ENCODE results near the gene SLC39A9. TPM values are rescaled to one million over a fixed set of nuclear protein-coding genes. Genes with fewer than 3 reads are reported as not detected.

SLC39A9 gene
- total and polyA plus RNA-seq, 2 of the 4 experiments (the other 2 are of a cell fraction): 41.4 to 168 TPM

DNA sequence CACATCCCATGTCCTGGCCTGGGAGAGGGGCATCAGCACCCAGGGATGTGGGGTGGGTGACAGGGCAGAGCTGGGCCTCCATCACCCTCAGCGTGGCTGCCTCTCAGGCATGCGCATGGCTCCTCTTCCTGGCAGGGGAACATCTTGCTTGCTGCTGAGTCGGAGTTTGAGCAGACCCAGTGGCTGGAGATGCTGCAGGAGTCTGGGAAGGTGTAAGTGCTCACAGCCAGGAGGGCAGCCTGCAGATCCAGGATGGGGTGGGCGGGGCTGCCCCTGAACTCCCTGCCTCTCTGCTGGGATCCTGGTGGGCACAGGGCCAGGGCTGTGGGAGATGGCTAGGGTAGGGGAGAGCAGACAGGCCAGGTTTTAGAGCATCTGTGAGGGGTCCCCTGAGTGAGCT lies 102.2 kb downstream of the SLC39A9 start:
- Histone ChIP-seq H3K9ac (ENCODE audit: low read depth, low read length) (no peak overlapping the region), H4K20me1 (ENCODE audit: insufficient read depth, low read length) (no peaks in the 10 kb centered on the region), H3K9me3 (ENCODE audit: control insufficient read depth, insufficient read depth, low read length) (no peaks in the 10 kb centered on the region), H3K9me1 (ENCODE audit: insufficient read depth, low read length) (0 out of 2 replicates have a peak, but pooled peaks cover 3% of the 10 kb centered on the region), H2BK20ac (ENCODE audit: low read depth, low read length) (no peak overlapping the region), H4K8ac (ENCODE audit: low read depth in 2 of 2, low read length in 2 of 2) (no peak overlapping the region), H2AK9ac (replicated peaks; ENCODE audit: low read depth, low read length, poor library complexity) (no peak overlapping the region), H3K4ac (ENCODE audit: low read depth, low read length) (no peak overlapping the region), H3K79me1 (ENCODE audit: low read depth in 1 of 2, low read length in 2 of 2) (no peaks in the 10 kb centered on the region), H3K18ac (ENCODE audit: low read depth, low read length) (no peak overlapping the region), H2BK15ac (ENCODE audit: low read depth, low read length) (no peak overlapping the region), H3K36me3 (ENCODE audit: control insufficient read depth, insufficient read depth, low read length) (no peaks in the 10 kb centered on the region), H2BK5ac (ENCODE audit: low read depth, low read length, poor library complexity, severe bottlenecking) (no peak overlapping the region), H2BK120ac (ENCODE audit: low read depth, low read length) (no peak overlapping the region), H3K27ac (ENCODE audit: insufficient read depth, low read length) (no peak overlapping the region), H4K5ac (ENCODE audit: low read depth, low read length) (no peak overlapping the region), H3K27me3 (ENCODE audit: control insufficient read depth, insufficient read depth, low read length) (peaks cover 48% of the 10 kb centered on the region), H3K14ac (replicated peaks; ENCODE audit: low read depth, low read length) (no peak overlapping the region), H4K91ac (ENCODE audit: insufficient read depth, low read depth, low read length) (no peak overlapping the region), H2AFZ (replicated peaks; ENCODE audit: low read length, poor library complexity) (no peak overlapping the region), H3K4me1 (ENCODE audit: control insufficient read depth, insufficient read depth, low read length) (no peaks in the 10 kb centered on the region; the same call in 1 of the 2 replicates), H3K4me3 (ENCODE audit: insufficient read depth, low read depth, low read length) (no peak overlapping the region), H3K23ac (ENCODE audit: low read depth, low read length) (no peak overlapping the region), H3K4me2 (ENCODE audit: low read depth, low read length) (no peak overlapping the region), H3K56ac (ENCODE audit: extremely low read depth, insufficient read depth, low read length) (no peak overlapping the region), H2AK5ac (ENCODE audit: low read depth, low read length) (no peak overlapping the region)
- DNase-seq (no peak), ATAC-seq (ENCODE audit: low read depth) (no peak)
- no TSS peak for BruUV-seq (replicated peaks)
- WGBS, 2 experiments (ENCODE audit: extremely low coverage in 2 of 2, insufficient read length in 1 of 2): 17% methylated on average over 1 of the region's 4 CpGs; no CpG with 5 or more reads in 1 of the 2 experiments
- dilution Hi-C loops (cut with HindIII; ENCODE audit: low sequenced_read_pairs, unreplicated experiment): no loop called here
- POLR2A ChIA-PET (ENCODE audit: unreplicated experiment): no interaction called here
- intact Hi-C loops (cut with micrococcal nuclease): no loop called here
- no peak for TF ChIP-seq MAFK (IDR thresholded peaks at IDR 0.05; ENCODE audit: low read depth, low read length)
- TF ChIP-seq MXI1 (IDR thresholded peaks at IDR 0.05; ENCODE audit: borderline replicate concordance, low read depth, low read length): no peak
- no peak for TF ChIP-seq FOS (IDR thresholded peaks at IDR 0.05; ENCODE audit: low read depth, low read length)
- no peak for TF ChIP-seq SMC3 (IDR thresholded peaks at IDR 0.05; ENCODE audit: low read depth, low read length)
- no peak for TF ChIP-seq NFE2L2 (IDR thresholded peaks at IDR 0.05; ENCODE audit: low read depth, low read length)
- TF ChIP-seq POLR2A (IDR thresholded peaks at IDR 0.05; ENCODE audit: low read depth, low read length): no peak
- no peak for TF ChIP-seq BHLHE40 (IDR thresholded peaks at IDR 0.05; ENCODE audit: low read depth, low read length)
- TF ChIP-seq CHD1 (IDR thresholded peaks at IDR 0.05; ENCODE audit: low read depth, low read length): no peak
- TF ChIP-seq MAZ (IDR thresholded peaks at IDR 0.05; ENCODE audit: borderline replicate concordance, low read depth, low read length): no peak
- TF ChIP-seq, protein P1, sequence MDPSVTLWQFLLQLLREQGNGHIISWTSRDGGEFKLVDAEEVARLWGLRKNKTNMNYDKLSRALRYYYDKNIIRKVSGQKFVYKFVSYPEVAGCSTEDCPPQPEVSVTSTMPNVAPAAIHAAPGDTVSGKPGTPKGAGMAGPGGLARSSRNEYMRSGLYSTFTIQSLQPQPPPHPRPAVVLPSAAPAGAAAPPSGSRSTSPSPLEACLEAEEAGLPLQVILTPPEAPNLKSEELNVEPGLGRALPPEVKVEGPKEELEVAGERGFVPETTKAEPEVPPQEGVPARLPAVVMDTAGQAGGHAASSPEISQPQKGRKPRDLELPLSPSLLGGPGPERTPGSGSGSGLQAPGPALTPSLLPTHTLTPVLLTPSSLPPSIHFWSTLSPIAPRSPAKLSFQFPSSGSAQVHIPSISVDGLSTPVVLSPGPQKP (IDR thresholded peaks at IDR 0.05; ENCODE audit: borderline replicate concordance, low read depth, low read length): no peak
- no peak for TF ChIP-seq CTCF (conservative IDR thresholded peaks at IDR 0.05; ENCODE audit: low read depth, low read length)
- TF ChIP-seq RCOR1 (IDR thresholded peaks at IDR 0.05; ENCODE audit: insufficient replicate concordance, low read length): no peak
- no peak for TF ChIP-seq USF2 (IDR thresholded peaks at IDR 0.05; ENCODE audit: low read depth, low read length)
- no peak for TF ChIP-seq RFX5 (IDR thresholded peaks at IDR 0.05; ENCODE audit: low read depth, low read length)
- in situ Hi-C loops (cut with MboI; ENCODE audit: low sequenced_read_pairs): no loop called here
- CTCF ChIA-PET: interaction anchor here (0.7 kb wide), 1 partner anchor 303 kb away, joined by 3 read pairs; no protein-coding TSS in a partner anchor
